Prostate gland (tissue), 2 donors: ENCODE results near the gene ADAM10. TPM values are rescaled to one million over a fixed set of nuclear protein-coding genes. Genes with fewer than 3 reads are reported as not detected.

Experiments
- DNase-seq: peaks from one replicate; pipeline ENCODE4 v3.0.0-alpha.2; 2019; ENCODE audit warnings: low spot score
- H3K27ac ChIP-seq, 2 donors: fragments of 200-600 bp; sonication (generic); 2 replicates each; pipeline ENCODE4 v1.5.1; 2017 to 2019
- H3K27me3 ChIP-seq: fragments of 200-600 bp; sonication (generic); replicated peaks from 2 replicates; pipeline ENCODE4 v1.5.1; 2019; ENCODE audit not compliant: insufficient read depth
- H3K36me3 ChIP-seq, 2 donors: fragments of 200-600 bp; sonication (generic); 1 replicate in 1 of 2; 2 replicates in 1 of 2; pipeline versions ENCODE4 v1.5.1 to v1.8.1; 2017 to 2019
- H3K4me1 ChIP-seq: fragments of 200-600 bp; sonication (generic); replicated peaks from 2 replicates; pipeline ENCODE4 v1.5.1; 2019
- H3K4me3 ChIP-seq, 2 donors: fragments of 200-600 bp; sonication (generic); 2 replicates each; pipeline ENCODE4 v1.5.1; 2017 to 2019
- H3K9me3 ChIP-seq: fragments of 200-600 bp; sonication (generic); 2 replicates; pipeline ENCODE4 v1.5.1; 2017
- CTCF ChIP-seq, 4 experiments: fragments of 200-600 bp in 2 of 4; fragments of 450-650 bp in 2 of 4; sonication (generic) in 2 of 4; IDR thresholded peaks; 1 replicate in 3 of 4; 2 replicates in 1 of 4; pipeline ENCODE4 v1.5.1; 2016 to 2019; ENCODE audit warnings: antibody characterized with exemption in 4 of 4, mild to moderate bottlenecking in 2 of 4, moderate library complexity in 2 of 4
- POLR2A ChIP-seq: fragments of 450-650 bp; IDR thresholded peaks from one replicate; pipeline ENCODE4 v1.6.1; 2016; ENCODE audit warnings: antibody characterized with exemption, mild to moderate bottlenecking
- POLR2AphosphoS5 ChIP-seq: sonication (generic); formaldehyde crosslinking; IDR thresholded peaks from one replicate; pipeline ENCODE4 v1.6.1; 2017; ENCODE audit warnings: antibody characterized with exemption
- WGBS: methylation state at CpG from one replicate; pipeline ENCODE4 v1.1.5; 2018; 5-methylcytosine and 5-hydroxymethylcytosine counted together
- intact Hi-C: fragments of 100-400 bp; cut with DNase I; formaldehyde crosslinking; loops from one replicate; pipeline ENCODE4 v1.14.2; 2022
- total RNA-seq, 2 donors: library from RNA; depleted of rRNA; stranded (reverse); fragments of >200 nt; gene quantifications; one replicate each; pipeline ENCODE4 v1.1.0, GENCODE V29; 2016

ADAM10 gene
- total RNA-seq, 2 donors from 2014 or later, result 74.4 to 95.0 TPM

GRCh38 chr15:58641660-58642059, 107.8 kb downstream of the ADAM10 start:
- peak; percentile 12 for DNase-seq
- WGBS, result 53% methylated on average over 4 of the region's 4 CpGs
- TF ChIP-seq CTCF (IDR thresholded peaks at IDR 0.05), result no peak
- TF ChIP-seq POLR2AphosphoS5, result peak; percentile 72
- TF ChIP-seq POLR2A, result no peak
- Histone ChIP-seq H3K4me1 (no peaks in the 10 kb centered on the region), H3K27me3 (no peaks in the 10 kb centered on the region), H3K9me3 (no peaks in the 10 kb centered on the region), H3K36me3 (no peaks in the 10 kb centered on the region), H3K27ac (peak overlapping the region; percentile 41 to 63), H3K4me3 (no peak overlapping the region)
- intact Hi-C loops, result no loop called here

GRCh38 chr15:58639992-58640391, 109.5 kb downstream of the ADAM10 start:
- DNase-seq, result no peak
- TF ChIP-seq CTCF (IDR thresholded peaks at IDR 0.05), result no peak
- TF ChIP-seq POLR2A, result no peak
- no peak for TF ChIP-seq POLR2AphosphoS5
- intact Hi-C loops, result no loop called here
- WGBS, result 92% methylated on average over 1 of the region's 1 CpG
- H3K4me3 ChIP-seq, result no peak overlapping the region
- H3K27me3 ChIP-seq, result no peaks in the 10 kb centered on the region
- no peaks in the 10 kb centered on the region for H3K36me3 ChIP-seq
- no peak overlapping the region for H3K27ac ChIP-seq
- no peaks in the 10 kb centered on the region for H3K9me3 ChIP-seq
- no peaks in the 10 kb centered on the region for H3K4me1 ChIP-seq

- no peaks in the 10 kb centered on the region for H3K4me1 ChIP-seq
- no peak overlapping the region for H3K4me3 ChIP-seq
- no peaks in the 10 kb centered on the region for H3K36me3 ChIP-seq
- no peaks in the 10 kb centered on the region for H3K9me3 ChIP-seq
- intact Hi-C loops, result no loop called here
- no peak for DNase-seq
- H3K27me3 ChIP-seq, result no peaks in the 10 kb centered on the region
- H3K27ac ChIP-seq, result no peak overlapping the region
- 96% methylated on average over 2 of the region's 2 CpGs for WGBS
- no peak for TF ChIP-seq CTCF (IDR thresholded peaks at IDR 0.05)
- TF ChIP-seq POLR2A, result no peak
- TF ChIP-seq POLR2AphosphoS5, result no peak
Measured at GRCh38 chr15:58639002-58639756, 110.3 kb downstream of the ADAM10 start.

- no peak for DNase-seq
- intact Hi-C loops, result no loop called here
- Histone ChIP-seq H3K4me3 (no peak overlapping the region), H3K27ac (peak overlapping the region in 1 of 2 donors; percentile 43), H3K27me3 (no peaks in the 10 kb centered on the region), H3K4me1 (no peaks in the 10 kb centered on the region), H3K36me3 (no peaks in the 10 kb centered on the region), H3K9me3 (no peaks in the 10 kb centered on the region)
- TF ChIP-seq POLR2AphosphoS5 (no peak), CTCF (IDR thresholded peaks at IDR 0.05) (no peak), POLR2A (no peak)
- WGBS, result 69% methylated on average over 2 of the region's 2 CpGs
Measured at GRCh38 chr15:58632789-58633188, 116.7 kb downstream of the ADAM10 start.

GRCh38 chr15:58631319-58631718, 118.2 kb downstream of the ADAM10 start:
- TF ChIP-seq POLR2A (no peak), POLR2AphosphoS5 (no peak), CTCF (IDR thresholded peaks at IDR 0.05) (no peak)
- intact Hi-C loops, result no loop called here
- no peak for DNase-seq
- Histone ChIP-seq H3K36me3 (no peaks in the 10 kb centered on the region), H3K4me3 (no peak overlapping the region), H3K9me3 (no peaks in the 10 kb centered on the region), H3K4me1 (peaks cover 3% of the 10 kb centered on the region), H3K27ac (no peak overlapping the region), H3K27me3 (no peaks in the 10 kb centered on the region)
- WGBS, result 97% methylated on average over 2 of the region's 2 CpGs
